NCI-H2081 treated with DMSO at 0.1 percent for 48 hours (cell line): ENCODE measurements around the gene TIGD1.
"Not testable (repeated sequence)": the region's sequence is repeated elsewhere in the genome, so short reads cannot be mapped to it uniquely, and the experiment has no call there.

Experiments
- DNase-seq: peaks from one replicate; lab custom pipeline; 2025; lab: John Stamatoyannopoulos, UW

TIGD1 gene

GRCh38 chr2:232539298-232540231 lies 10.8 kb downstream of the TIGD1 start, which contains the start of gene CHRNG:
Gene CHRNG (plus strand): TSS chr2:232539692. CDS start chr2:232539748, 56 bp downstream.
- no peak for DNase-seq

- no peak for DNase-seq
Measured at GRCh38 chr2:232538671-232539070, 11.7 kb downstream of the TIGD1 start.

GRCh38 chr2:232537499-232537898 lies 12.9 kb downstream of the TIGD1 start:
- DNase-seq = no peak

- no peak for DNase-seq
Measured at GRCh38 chr2:232537079-232537478, 13.3 kb downstream of the TIGD1 start.

GRCh38 chr2:232535761-232536530 lies 14.4 kb downstream of the TIGD1 start:
- DNase-seq = no peak

GRCh38 chr2:232534940-232535651 lies 15.3 kb downstream of the TIGD1 start:
- DNase-seq = no peak

GRCh38 chr2:232533944-232534710 lies 16.2 kb downstream of the TIGD1 start:
- no peak for DNase-seq

- not testable (repeated sequence) for DNase-seq
Measured at GRCh38 chr2:232532821-232533220, 17.5 kb downstream of the TIGD1 start.

- no peak for DNase-seq
Measured at GRCh38 chr2:232532419-232532818, 17.9 kb downstream of the TIGD1 start.

GRCh38 chr2:232530626-232531260 lies 19.6 kb downstream of the TIGD1 start:
- no peak for DNase-seq

- DNase-seq = no peak
Measured at GRCh38 chr2:232529806-232530547, 20.4 kb downstream of the TIGD1 start.

GRCh38 chr2:232528746-232529460 lies 21.5 kb downstream of the TIGD1 start:
- no peak for DNase-seq

GRCh38 chr2:232527905-232528470 lies 22.4 kb downstream of the TIGD1 start:
- DNase-seq = no peak

GRCh38 chr2:232526372-232526941 lies 23.9 kb downstream of the TIGD1 start:
- no peak for DNase-seq

- no peak for DNase-seq
Measured at GRCh38 chr2:232525791-232526371, 24.5 kb downstream of the TIGD1 start, which contains the start of gene CHRND. Gene CHRND (plus strand): TSS chr2:232526160. CDS start chr2:232526216, 56 bp downstream.

- DNase-seq = no peak
Measured at GRCh38 chr2:232525199-232525598, 25.2 kb downstream of the TIGD1 start.

- no peak for DNase-seq
Measured at GRCh38 chr2:232524771-232525170, 25.6 kb downstream of the TIGD1 start.
